GM23338 (cell line): Measurements from ENCODE around the gene MIAT. TPM values are rescaled to one million over a fixed set of nuclear protein-coding genes. Genes with fewer than 3 reads are reported as not detected.

ENCODE experiments used
- ATAC-seq: fragments of 200-7000 bp; cut with Tn5 transposase; 3 replicates; pipeline ENCODE4 v1.9.1; 2020
- DNase-seq: peaks from one replicate; pipeline ENCODE4 v3.0.0-alpha.2; 2015; ENCODE audit warnings: low spot score
- H2AFZ ChIP-seq: fragments of 200-600 bp; sonication (generic); 2 replicates; pipeline ENCODE4 v1.8.0; 2016; ENCODE audit warnings: antibody characterized with exemption, mild to moderate bottlenecking, moderate library complexity
- H3F3A ChIP-seq: fragments of 200-600 bp; sonication (generic); replicated peaks from 2 replicates; pipeline ENCODE4 v1.8.0; 2017; ENCODE audit warnings: antibody characterized with exemption, mixed run types, low read depth
- H3K27ac ChIP-seq: fragments of 200-600 bp; sonication (generic); 2 replicates; pipeline ENCODE4 v1.6.1; 2016; ENCODE audit warnings: low read depth
- H3K27me3 ChIP-seq: fragments of 200-600 bp; sonication (generic); 2 replicates; pipeline ENCODE4 v1.8.0; 2016; ENCODE audit warnings: mild to moderate bottlenecking, mixed run types, moderate library complexity; ENCODE audit not compliant: insufficient read depth
- H3K36me3 ChIP-seq: fragments of 200-600 bp; sonication (generic); 2 replicates; pipeline ENCODE4 v1.8.0; 2016; ENCODE audit warnings: mild to moderate bottlenecking; ENCODE audit not compliant: insufficient read depth
- H3K4me1 ChIP-seq: fragments of 200-600 bp; sonication (generic); 2 replicates; pipeline ENCODE4 v1.8.0; 2016; ENCODE audit warnings: mild to moderate bottlenecking, moderate library complexity; ENCODE audit not compliant: insufficient read depth
- H3K4me2 ChIP-seq: fragments of 200-600 bp; sonication (generic); 2 replicates; pipeline ENCODE4 v1.7.1; 2017; ENCODE audit warnings: mixed run types
- H3K4me3 ChIP-seq: fragments of 200-600 bp; sonication (generic); 2 replicates; pipeline ENCODE4 v1.6.1; 2016; ENCODE audit warnings: mixed run types
- H3K79me2 ChIP-seq: fragments of 200-600 bp; sonication (generic); replicated peaks from 2 replicates; pipeline ENCODE4 v1.8.0; 2017; ENCODE audit warnings: mild to moderate bottlenecking; ENCODE audit not compliant: insufficient read depth
- H3K9me2 ChIP-seq: fragments of 200-600 bp; sonication (generic); 2 replicates; pipeline ENCODE4 v1.8.0; 2017; ENCODE audit not compliant: insufficient read depth
- H4K20me1 ChIP-seq: fragments of 200-600 bp; sonication (generic); replicated peaks from 2 replicates; pipeline ENCODE4 v1.8.0; 2017; ENCODE audit warnings: mild to moderate bottlenecking; ENCODE audit not compliant: insufficient read depth
- H3K27ac Mint-ChIP-seq: 2 replicates; pipeline ENCODE4 v1.8.0; 2020; ENCODE audit warnings: inconsistent platforms, mild to moderate bottlenecking, moderate library complexity, mixed read lengths
- H3K27me3 Mint-ChIP-seq: 3 replicates; pipeline ENCODE4 v1.8.0; 2022; ENCODE audit warnings: low read depth, mild to moderate bottlenecking, moderate library complexity, mixed read lengths, inconsistent platforms; ENCODE audit not compliant: insufficient read depth, poor library complexity
- H3K36me3 Mint-ChIP-seq: 3 replicates; pipeline ENCODE4 v1.8.0; 2021; ENCODE audit warnings: low read depth, mild to moderate bottlenecking, inconsistent platforms, moderate library complexity, mixed read lengths
- H3K4me1 Mint-ChIP-seq: 3 replicates; pipeline ENCODE4 v1.8.0; 2020; ENCODE audit warnings: mild to moderate bottlenecking, inconsistent platforms, mixed read lengths
- H3K4me3 Mint-ChIP-seq: 3 replicates; pipeline ENCODE4 v1.8.0; 2021; ENCODE audit warnings: moderate library complexity, mild to moderate bottlenecking, inconsistent platforms, mixed read lengths
- H3K9me3 Mint-ChIP-seq: 3 replicates; pipeline ENCODE4 v1.8.0; 2020; ENCODE audit warnings: moderate library complexity, mild to moderate bottlenecking, inconsistent platforms, mixed read lengths
- CREB1 ChIP-seq: fragments of 250-450 bp; sonication (Bioruptor Pico); IDR thresholded peaks from 2 replicates; pipeline ENCODE4 v1.5.0; 2020; ENCODE audit warnings: low read depth, mild to moderate bottlenecking, moderate library complexity
- CTCF ChIP-seq, 2 experiments: fragments of 200-600 bp in 1 of 2; sonication (generic) in 1 of 2; conservative IDR thresholded peaks; 2 replicates each; pipeline versions ENCODE4 v1.5.1 to v1.6.1; 2016 to 2017; ENCODE audit warnings: antibody characterized with exemption in 2 of 2, low read depth in 2 of 2, mild to moderate bottlenecking in 2 of 2, moderate library complexity in 1 of 2
- ETS1 ChIP-seq: IDR thresholded peaks from 2 replicates; pipeline ENCODE4 v1.6.1; 2016; ENCODE audit warnings: antibody characterized with exemption
- EZH2 ChIP-seq: fragments of 200-600 bp; sonication (generic); IDR thresholded peaks from one replicate; pipeline ENCODE4 v1.8.0; 2017; ENCODE audit warnings: antibody characterized with exemption, mild to moderate bottlenecking, low read depth; ENCODE audit not compliant: unreplicated experiment
- EZH2phosphoT487 ChIP-seq: fragments of 200-600 bp; sonication (generic); IDR thresholded peaks from one replicate; pipeline ENCODE4 v1.8.1; 2018; ENCODE audit warnings: antibody characterized with exemption; ENCODE audit not compliant: unreplicated experiment
- JUNB ChIP-seq: IDR thresholded peaks from one replicate; pipeline ENCODE4 v1.6.1; 2016; ENCODE audit warnings: antibody characterized with exemption; ENCODE audit not compliant: unreplicated experiment
- NANOG ChIP-seq: IDR thresholded peaks from 2 replicates; pipeline ENCODE4 v1.6.1; 2016; ENCODE audit warnings: antibody characterized with exemption, borderline replicate concordance
- POLR2AphosphoS5 ChIP-seq: IDR thresholded peaks from 2 replicates; pipeline ENCODE4 v1.6.1; 2016; ENCODE audit warnings: antibody characterized with exemption, low read depth
- REST ChIP-seq: IDR thresholded peaks from one replicate; pipeline ENCODE4 v1.6.1; 2018; ENCODE audit warnings: antibody characterized with exemption; ENCODE audit not compliant: unreplicated experiment
- STAT1 ChIP-seq: IDR thresholded peaks from one replicate; pipeline ENCODE4 v1.6.1; 2016; ENCODE audit warnings: antibody characterized with exemption; ENCODE audit not compliant: unreplicated experiment
- ZNF114 ChIP-seq: fragments of 250-450 bp; sonication (Bioruptor Pico); IDR thresholded peaks from 2 replicates; pipeline ENCODE4 v1.5.0; 2020; ENCODE audit warnings: mild to moderate bottlenecking, moderate library complexity
- ZNF331 ChIP-seq: fragments of 250-450 bp; sonication (Bioruptor Pico); IDR thresholded peaks from 2 replicates; pipeline ENCODE4 v1.5.0; 2020; ENCODE audit warnings: low read depth, mild to moderate bottlenecking, moderate library complexity
- polyA plus RNA-seq: library from polyadenylated mRNA; unstranded; fragments of >200 nt; fragmentation: Nextera tagmentation; extraction: Ambion mirVana; gene quantifications from 2 replicates; pipeline ENCODE4 v1.2.1, GENCODE V29; 2016
- total RNA-seq: library from RNA; depleted of rRNA; stranded (reverse); fragments of >200 nt; shearing (Covaris generic); gene quantifications from 2 replicates; pipeline ENCODE4 v1.2.3, GENCODE V29; 2014

The MIAT gene
- total and polyA plus RNA-seq, 2 experiments from 2014 or later, result 10.0 to 63.6 TPM

- TF ChIP-seq CTCF (conservative IDR thresholded peaks at IDR 0.05; ENCODE audit: low read depth in 2 of 2) (no peak), ETS1 (no peak), NANOG (no peak), EZH2phosphoT487 (no peak), ZNF331 (CRISPR knock-in tag) (no peak), CREB1 (CRISPR knock-in tag) (no peak)
Measured at GRCh38 chr22:26660961-26661578, 3.7 kb downstream of the MIAT start (continued).

DNA sequence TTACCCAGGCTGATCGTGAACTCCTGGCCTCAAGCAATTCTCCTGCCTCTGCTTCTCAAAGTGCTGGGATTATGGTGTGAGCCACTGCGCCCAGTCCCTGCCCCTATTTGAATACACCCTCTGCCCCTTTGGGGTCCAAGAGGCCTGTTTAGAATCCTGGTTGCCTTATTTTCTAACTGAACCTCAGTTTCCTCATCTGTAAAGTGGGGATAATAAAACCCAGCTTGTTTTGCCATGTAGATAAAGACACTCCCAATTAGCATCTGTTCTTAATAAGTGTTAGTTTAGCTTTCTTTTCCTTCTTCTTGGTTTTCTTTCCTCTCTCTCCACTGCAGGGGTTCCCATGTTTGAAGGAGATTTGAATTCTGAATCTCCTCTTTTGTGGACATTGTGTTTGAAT, 4.8 kb downstream of the MIAT start:
- H3F3A ChIP-seq, result peaks cover 8% of the 10 kb centered on the region; the same call in 1 of the 2 replicates
- peaks cover 47% of the 10 kb centered on the region for H3K36me3 Mint-ChIP-seq
- peaks cover 7% of the 10 kb centered on the region for H4K20me1 ChIP-seq
- TF ChIP-seq REST (no peak), CREB1 (CRISPR knock-in tag) (no peak), STAT1 (no peak), JUNB (no peak), EZH2phosphoT487 (no peak), NANOG (no peak), POLR2AphosphoS5 (no peak), CTCF (conservative IDR thresholded peaks at IDR 0.05; ENCODE audit: low read depth in 2 of 2) (no peak), ZNF114 (CRISPR knock-in tag) (no peak), ZNF331 (CRISPR knock-in tag) (no peak), EZH2 (no peak)
- no peak overlapping the region for H2AFZ ChIP-seq
- no peak overlapping the region; the same call in 2 of the 3 replicates for H3K4me3 Mint-ChIP-seq
- H3K4me1 ChIP-seq, result peaks cover 26% of the 10 kb centered on the region
- H3K4me3 ChIP-seq, result no peak overlapping the region
- H3K79me2 ChIP-seq, result peaks cover 50% of the 10 kb centered on the region
- ATAC-seq (no peak), DNase-seq (no peak)
- peaks cover 35% of the 10 kb centered on the region for H3K4me1 Mint-ChIP-seq
- H3K27ac ChIP-seq, result no peak overlapping the region
- peak overlapping the region; percentile 10; the same call in 1 of the 2 replicates for H3K27ac Mint-ChIP-seq
- H3K27me3 Mint-ChIP-seq, result peaks cover 10% of the 10 kb centered on the region
- H3K9me3 Mint-ChIP-seq, result no peaks in the 10 kb centered on the region
- 0 out of 2 replicates have a peak, but pooled peaks cover 16% of the 10 kb centered on the region for H3K36me3 ChIP-seq
- H3K27me3 ChIP-seq, result peaks cover 7% of the 10 kb centered on the region; the same call in 1 of the 2 replicates
- H3K4me2 ChIP-seq, result no peak overlapping the region
- H3K9me2 ChIP-seq, result no peaks in the 10 kb centered on the region
